ENCODE results near the gene CAPN9. TPM values are rescaled to one million over a fixed set of nuclear protein-coding genes. Genes with fewer than 3 reads are reported as not detected.

The CAPN9 gene
- total RNA-seq, 2 donors from 2014 or later, result not detected

GRCh38 chr1:230794871-230795605 lies 47.9 kb downstream of the CAPN9 start:
- no peaks in the 10 kb centered on the region for H3K9me3 ChIP-seq
- no peak overlapping the region for H3K4me3 ChIP-seq
- H3K27me3 ChIP-seq, result no peaks in the 10 kb centered on the region
- H3K4me1 ChIP-seq, result no peaks in the 10 kb centered on the region
- H3K36me3 ChIP-seq, result no peaks in the 10 kb centered on the region
- TF ChIP-seq CTCF (IDR thresholded peaks at IDR 0.05), result no peak
- no peak overlapping the region for H3K27ac ChIP-seq
- peak; percentile 50 for DNase-seq (ENCODE audit: low spot score)

GRCh38 chr1:230796626-230797025 lies 49.4 kb downstream of the CAPN9 start:
- peak; percentile 4 for DNase-seq (ENCODE audit: low spot score)
- no peak overlapping the region for H3K4me3 ChIP-seq

GRCh38 chr1:230797376-230797920 lies 50.3 kb downstream of the CAPN9 start:
- H3K36me3 ChIP-seq, result no peaks in the 10 kb centered on the region
- H3K4me3 ChIP-seq, result no peak overlapping the region

More at GRCh38 chr1:230796626-230797025, 49.4 kb downstream of the CAPN9 start:
- Histone ChIP-seq H3K36me3 (no peaks in the 10 kb centered on the region), H3K27me3 (no peaks in the 10 kb centered on the region), H3K9me3 (no peaks in the 10 kb centered on the region), H3K27ac (no peak overlapping the region), H3K4me1 (no peaks in the 10 kb centered on the region)
- no peak for TF ChIP-seq CTCF (IDR thresholded peaks at IDR 0.05)

GRCh38 chr1:230797942-230798365 lies 50.8 kb downstream of the CAPN9 start:
- DNase-seq (ENCODE audit: low spot score), result peak; percentile 80
- H3K27me3 ChIP-seq, result no peaks in the 10 kb centered on the region
- no peaks in the 10 kb centered on the region for H3K36me3 ChIP-seq
- no peak overlapping the region for H3K4me3 ChIP-seq
- H3K9me3 ChIP-seq, result no peaks in the 10 kb centered on the region
- peak; percentile 64 to 87 for TF ChIP-seq CTCF (IDR thresholded peaks at IDR 0.05)
- no peak overlapping the region for H3K27ac ChIP-seq
- no peaks in the 10 kb centered on the region for H3K4me1 ChIP-seq

More at GRCh38 chr1:230797376-230797920, 50.3 kb downstream of the CAPN9 start:
- Histone ChIP-seq H3K27me3 (no peaks in the 10 kb centered on the region), H3K9me3 (no peaks in the 10 kb centered on the region), H3K27ac (no peak overlapping the region), H3K4me1 (no peaks in the 10 kb centered on the region)
- peak; percentile 53 for DNase-seq (ENCODE audit: low spot score)
- TF ChIP-seq CTCF (IDR thresholded peaks at IDR 0.05), result no peak

GRCh38 chr1:230798491-230798890 lies 51.3 kb downstream of the CAPN9 start:
- Histone ChIP-seq H3K4me3 (no peak overlapping the region), H3K36me3 (no peaks in the 10 kb centered on the region), H3K27me3 (no peaks in the 10 kb centered on the region), H3K9me3 (no peaks in the 10 kb centered on the region), H3K4me1 (no peaks in the 10 kb centered on the region), H3K27ac (no peak overlapping the region)
- TF ChIP-seq CTCF (IDR thresholded peaks at IDR 0.05), result no peak
- DNase-seq (ENCODE audit: low spot score), result peak; percentile 32
